Forelimb muscle (tissue), 1 donor: ENCODE measurements around the gene PTPRB. TPM values are rescaled to one million over a fixed set of nuclear protein-coding genes. Genes with fewer than 3 reads are reported as not detected.
"Not testable (repeated sequence)": the region's sequence is repeated elsewhere in the genome, so short reads cannot be mapped to it uniquely, and the experiment has no call there.

ENCODE experiments used
- DNase-seq: peaks from one replicate; pipeline ENCODE4 v3.0.0-alpha.2; 2013; ENCODE audit warnings: low read depth
- polyA plus RNA-seq: library from polyadenylated mRNA; unstranded; fragments of 120-200 nt; gene quantifications from one replicate; pipeline ENCODE4 v1.2.1, GENCODE V29; 2013; ENCODE audit not compliant: insufficient read length

The PTPRB gene
- polyA plus RNA-seq, 1 donor, result 12.7 TPM

DNA sequence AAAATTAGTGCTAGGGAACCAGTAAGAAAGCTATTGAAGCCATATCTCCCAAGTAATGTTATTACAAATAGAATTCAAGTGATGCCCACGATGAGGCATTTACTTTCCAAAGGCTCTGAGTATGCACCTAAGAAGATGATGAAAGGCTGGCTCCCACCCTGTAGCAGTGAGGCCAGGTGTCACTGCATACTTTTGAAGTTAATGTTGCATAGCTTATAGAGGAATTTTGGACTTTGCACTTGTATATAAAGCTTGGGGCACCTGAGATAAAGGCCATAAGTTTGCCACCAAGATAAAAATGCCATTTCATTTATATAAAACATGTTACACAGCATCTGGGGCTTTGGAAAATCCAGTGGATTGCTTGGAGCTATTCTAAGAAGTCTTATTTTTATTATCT is 96.2 kb downstream of the PTPRB start:
- DNase-seq, result no peak

DNA sequence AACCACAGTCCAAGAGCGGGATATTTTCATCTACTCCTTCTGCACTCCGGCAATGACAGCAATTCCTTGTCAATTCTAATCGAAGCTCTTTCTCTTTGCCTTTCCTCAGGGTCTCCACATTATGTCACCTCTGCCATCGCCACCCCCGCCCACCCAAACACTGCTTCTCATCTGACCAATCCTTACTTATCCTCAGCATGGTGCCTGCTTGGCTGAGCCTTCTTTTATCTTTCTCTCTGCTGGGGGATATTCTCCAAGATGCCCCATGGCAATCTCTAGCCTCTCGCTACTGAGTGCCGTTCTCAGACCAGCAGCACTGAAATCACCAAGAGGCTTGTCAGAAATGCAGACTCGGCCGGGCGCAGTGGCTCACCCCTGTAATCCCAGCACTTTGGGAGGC is 100.6 kb downstream of the PTPRB start:
- no peak for DNase-seq

DNA sequence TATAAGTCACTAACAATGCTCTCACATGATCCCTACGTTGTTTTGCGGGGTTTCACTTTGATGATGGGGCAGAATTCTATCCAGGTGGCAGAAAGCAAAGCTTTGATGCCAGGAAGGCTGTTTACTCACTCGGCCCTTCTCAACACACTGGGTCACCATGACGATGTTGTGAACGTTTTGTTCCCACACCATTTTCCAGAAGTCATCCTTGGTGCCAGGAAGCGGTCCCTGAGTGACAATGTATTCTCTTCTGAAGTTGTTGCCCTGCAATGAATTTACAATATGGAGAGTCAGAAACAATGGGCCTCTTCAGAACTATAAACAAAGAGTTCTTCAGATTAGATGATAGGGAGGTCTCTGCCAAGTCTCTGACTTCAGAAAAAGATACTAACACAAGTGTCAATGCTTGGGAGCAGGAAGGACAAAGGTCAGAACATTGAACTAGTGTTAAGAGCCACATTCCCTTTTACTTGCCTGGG is 101.3 kb downstream of the PTPRB start:
- no peak for DNase-seq

DNA sequence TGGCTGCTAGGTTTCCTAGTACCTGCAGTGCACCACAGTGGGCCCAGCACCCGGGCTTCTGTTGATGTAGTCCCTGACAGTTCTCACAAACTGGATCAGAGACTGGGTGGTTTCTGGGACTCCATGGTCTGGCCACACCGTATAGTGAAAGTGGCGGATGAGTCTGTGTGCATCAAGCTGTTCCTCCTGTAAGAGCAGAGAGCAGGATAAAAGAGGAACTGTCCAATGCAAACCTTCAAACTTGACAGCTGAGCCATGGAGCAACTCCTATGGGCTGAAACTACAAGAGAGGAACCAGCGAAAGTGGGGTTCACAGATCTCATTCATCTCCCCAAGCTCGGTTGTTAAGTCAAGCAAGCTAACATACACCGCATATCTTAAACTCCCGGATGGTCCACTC is 102.8 kb downstream of the PTPRB start:
- no peak for DNase-seq

DNA sequence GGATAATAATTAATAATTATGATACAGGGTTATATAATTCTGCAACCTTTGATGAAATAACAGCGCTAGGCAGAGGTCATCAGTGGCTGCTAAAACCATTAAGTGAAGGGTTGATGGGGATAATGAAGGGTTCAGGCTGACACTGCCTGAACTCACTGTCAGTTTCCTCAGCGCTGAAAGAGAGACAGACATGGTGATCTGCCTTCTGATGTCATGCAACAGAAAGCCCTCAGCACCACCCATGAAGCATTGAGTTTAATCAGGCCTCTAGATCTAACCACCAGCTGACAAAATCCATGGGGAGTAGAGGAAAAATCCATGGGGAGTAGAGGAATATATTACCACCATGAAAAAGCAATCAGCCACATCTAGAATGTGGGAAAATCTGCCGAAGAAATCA is 107.6 kb downstream of the PTPRB start:
- no peak for DNase-seq

DNA sequence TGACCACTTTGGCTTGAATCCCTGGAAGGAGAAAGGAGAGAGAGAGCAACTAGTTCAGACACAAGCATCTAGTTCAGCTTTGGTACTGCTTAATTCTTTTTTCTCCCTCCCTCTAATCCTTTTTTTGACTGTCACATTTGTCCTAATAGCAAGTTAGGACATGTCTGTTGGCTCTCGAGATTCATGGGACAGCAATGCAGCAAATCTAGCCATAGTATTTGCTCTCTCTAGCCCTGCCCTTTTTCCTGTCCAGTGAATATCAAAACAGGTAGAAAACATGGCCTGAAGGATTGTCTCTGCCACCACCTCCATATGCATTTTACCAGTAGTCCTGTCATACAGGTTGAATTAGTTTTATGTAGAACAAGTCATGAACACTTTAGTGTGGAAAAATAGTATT is 116.4 kb downstream of the PTPRB start:
- DNase-seq, result no peak

DNA sequence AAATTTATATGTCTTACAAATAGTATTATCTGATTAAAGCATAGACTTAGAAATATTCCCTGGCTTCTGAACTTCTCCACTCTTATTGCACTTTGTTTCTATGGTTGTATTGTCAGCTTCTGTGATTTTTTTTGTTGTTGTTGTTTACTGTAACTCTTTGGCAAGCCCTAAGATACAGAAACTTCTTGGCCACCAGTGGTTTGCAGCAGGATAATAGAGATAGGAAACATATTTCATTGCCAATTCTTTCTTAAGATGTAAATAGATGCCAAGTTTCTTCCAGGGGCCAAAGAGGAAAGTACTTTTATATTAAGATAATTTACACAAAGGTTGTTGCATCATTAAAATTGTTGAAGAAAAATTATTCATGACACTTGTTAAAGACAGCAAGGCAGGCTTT is 123.8 kb downstream of the PTPRB start:
- no peak for DNase-seq

DNA sequence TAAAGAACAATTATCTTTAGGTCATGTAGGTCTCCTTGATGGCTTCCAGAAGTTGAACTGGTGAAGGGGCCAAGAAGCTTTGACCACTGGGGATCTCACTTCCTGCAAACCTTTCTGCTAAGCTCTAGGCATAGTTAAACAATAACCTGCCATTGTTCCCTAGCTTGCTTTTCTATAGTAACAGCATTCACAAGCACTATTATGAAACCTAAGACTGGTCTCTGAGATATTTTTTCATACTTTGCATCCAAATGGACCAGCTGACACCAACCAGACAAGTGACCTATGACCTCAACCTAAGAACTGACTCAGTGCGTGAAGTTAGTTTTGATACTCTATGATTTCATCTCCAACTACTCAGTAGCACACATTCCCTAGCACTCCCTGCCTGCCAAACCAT is 129.1 kb downstream of the PTPRB start:
- no peak for DNase-seq

DNA sequence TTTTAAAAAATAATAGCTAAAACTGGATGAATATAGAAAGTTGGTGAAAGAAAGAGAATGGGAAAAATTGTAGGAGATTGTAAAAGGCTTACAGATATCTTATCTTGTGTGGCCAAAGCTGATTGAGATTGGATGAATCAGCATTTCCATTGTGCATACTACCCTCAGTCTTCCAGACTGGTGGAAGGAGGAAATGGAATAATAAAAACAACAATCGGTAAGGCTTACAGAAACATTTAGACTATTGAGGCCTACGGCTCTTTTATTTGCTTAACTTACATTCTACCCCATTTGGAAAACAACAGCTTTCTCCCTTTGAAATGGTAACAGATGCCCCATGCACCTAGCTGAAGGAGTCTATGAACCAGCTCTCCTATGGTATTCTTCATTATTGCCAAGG is 129.8 kb downstream of the PTPRB start:
- DNase-seq, result no peak

DNA sequence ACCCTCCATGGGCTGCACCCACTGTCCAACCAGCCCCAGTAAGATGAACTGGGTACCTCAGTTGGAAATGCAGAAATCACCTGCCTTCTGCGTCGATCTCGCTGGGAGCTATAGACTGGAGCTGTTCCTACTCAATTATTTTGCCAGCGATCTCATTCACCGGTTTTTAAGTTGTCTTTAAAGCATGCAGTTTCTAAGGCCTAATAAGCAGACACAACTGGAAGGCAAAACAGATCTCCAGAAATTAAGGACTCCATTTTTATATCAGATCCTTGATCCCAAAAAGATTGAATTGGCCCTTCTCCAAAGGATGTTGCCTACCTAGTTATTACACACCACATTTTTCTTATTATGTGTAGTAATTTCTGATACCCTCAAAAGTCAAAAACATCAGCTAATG is 139.7 kb downstream of the PTPRB start:
- DNase-seq, result no peak

DNA sequence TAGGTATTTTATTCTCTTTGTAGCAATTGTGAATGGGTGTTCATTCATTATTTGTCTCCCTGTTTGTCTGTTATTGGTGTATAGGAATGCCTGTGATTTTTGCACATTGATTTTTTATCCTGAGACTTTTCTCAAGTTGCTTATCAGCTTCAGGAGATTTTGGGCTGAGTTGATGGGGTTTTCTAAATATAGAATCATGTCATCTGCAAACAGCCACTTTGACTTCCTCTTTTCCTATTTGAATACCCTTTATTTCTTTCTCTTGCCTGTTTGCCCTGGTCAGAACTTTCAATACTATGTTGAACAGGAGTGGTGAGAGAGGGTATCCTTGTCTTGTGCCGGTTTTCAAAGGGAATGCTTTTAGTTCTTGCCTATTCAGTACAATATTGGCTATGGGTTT is 144.3 kb downstream of the PTPRB start:
- DNase-seq, result not testable (repeated sequence)

DNA sequence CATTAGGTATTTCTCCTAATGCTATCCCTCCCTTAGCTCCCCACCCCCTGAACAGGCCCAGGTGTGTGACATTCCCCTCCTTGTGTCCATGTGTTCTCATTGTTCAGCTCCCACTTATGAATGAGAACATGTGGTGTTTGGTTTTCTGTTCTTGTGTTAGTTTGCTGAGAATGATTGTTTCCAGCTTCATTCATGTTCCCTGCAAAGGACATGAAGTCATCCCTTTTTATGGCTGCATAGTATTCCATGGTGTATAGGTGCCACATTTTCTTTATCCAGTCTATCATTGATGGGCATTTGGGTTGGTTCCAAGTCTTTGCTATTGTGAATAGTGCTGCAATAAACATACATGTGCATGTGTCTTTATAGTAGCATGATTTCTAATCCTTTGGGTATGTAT is 146.3 kb downstream of the PTPRB start:
- not testable (repeated sequence) for DNase-seq

DNA sequence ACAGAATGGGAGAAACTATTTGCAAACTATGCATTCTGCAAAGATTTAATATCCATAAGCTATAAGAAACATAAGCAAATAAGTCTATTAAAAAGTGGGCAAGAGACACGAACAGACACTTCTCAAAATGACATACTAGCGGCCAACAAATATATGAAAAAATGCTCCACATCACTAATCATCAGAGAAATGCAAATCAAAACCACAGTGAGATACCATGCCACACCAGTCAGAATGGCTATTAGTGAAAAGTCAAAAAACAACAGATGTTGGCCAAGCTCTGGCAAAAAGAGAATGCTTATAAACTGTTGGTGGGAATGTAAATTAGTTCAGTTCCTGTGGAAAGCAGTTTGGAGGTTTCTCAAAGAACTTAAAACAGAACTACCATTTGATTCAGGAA is 149.8 kb downstream of the PTPRB start:
- DNase-seq, result no peak

DNA sequence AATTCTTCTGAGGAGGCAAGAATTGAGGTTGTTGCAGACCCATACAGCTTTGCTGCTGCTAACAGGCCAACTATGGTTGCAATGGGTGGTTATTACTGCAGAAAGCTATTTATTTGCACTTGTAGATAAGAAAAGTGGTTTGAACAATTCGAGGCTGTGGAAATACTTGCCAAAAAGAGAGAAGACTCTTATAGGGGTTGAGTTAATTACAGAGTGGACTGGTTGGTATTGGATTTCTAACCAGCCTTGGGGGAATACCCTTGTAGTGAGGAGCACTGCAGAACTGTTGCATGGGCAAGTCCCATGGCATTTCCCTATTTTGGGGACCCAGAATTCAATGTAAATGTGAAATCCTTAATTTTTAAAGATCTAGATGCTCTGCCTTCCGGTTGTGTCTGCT is 150.6 kb downstream of the PTPRB start:
- DNase-seq, result no peak

DNA sequence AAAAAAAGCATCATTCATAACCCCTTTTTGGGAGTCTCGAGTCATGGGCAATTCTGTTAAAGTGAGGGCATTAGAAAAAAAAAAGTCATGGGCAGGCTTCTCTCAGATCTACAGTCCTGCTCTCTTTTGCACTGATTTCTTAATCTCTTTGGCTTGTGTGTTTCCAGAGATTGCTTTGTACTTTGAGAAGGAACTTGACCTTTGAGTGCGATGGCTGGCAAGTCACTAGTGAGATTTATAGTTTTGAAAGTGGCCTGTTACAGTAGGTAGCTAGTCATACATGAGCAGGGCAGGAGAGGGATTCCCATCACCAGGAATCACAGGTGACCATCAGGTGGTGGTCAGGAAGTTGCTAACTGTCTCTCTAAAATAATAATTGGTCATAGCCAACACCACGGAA is 151.5 kb downstream of the PTPRB start:
- DNase-seq, result no peak

DNA sequence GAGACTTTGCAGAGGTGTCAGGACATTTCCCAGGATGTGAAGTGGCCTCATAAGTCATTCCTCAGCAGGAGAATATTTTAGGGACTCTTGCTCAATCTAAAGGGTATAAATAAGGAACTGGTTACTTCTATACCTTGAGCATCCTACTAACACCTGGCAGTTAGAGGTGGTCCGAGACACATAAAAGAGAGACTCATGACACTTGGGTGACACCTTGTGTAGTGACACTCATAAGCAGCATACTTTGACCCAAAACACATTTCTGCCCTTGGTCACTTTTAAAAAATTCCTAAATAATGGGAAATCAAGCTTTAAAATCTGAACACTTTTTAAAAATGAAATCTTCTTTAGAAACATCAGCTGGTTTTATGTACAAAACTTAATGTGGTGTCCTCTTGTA is 152.8 kb downstream of the PTPRB start:
- DNase-seq, result no peak

DNA sequence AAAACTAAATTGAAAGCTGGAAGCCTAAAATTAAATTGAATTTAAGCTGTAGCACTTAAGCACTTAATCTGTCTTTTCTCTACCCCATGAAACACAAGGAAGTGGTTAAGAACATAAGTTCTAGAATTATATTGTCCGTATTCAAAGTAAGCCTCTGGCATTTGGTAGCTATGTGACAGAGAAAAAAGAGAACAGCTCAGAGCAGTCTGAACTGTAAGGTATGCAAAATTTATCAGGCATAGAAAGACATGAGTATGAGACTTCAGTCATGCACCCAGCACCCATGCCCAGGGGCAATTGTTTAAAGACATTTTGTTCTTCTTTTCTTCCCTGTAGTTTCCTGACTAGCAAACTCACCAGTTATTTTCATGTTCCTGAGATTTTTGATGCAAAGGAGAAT is 154.5 kb downstream of the PTPRB start:
- DNase-seq, result no peak

DNA sequence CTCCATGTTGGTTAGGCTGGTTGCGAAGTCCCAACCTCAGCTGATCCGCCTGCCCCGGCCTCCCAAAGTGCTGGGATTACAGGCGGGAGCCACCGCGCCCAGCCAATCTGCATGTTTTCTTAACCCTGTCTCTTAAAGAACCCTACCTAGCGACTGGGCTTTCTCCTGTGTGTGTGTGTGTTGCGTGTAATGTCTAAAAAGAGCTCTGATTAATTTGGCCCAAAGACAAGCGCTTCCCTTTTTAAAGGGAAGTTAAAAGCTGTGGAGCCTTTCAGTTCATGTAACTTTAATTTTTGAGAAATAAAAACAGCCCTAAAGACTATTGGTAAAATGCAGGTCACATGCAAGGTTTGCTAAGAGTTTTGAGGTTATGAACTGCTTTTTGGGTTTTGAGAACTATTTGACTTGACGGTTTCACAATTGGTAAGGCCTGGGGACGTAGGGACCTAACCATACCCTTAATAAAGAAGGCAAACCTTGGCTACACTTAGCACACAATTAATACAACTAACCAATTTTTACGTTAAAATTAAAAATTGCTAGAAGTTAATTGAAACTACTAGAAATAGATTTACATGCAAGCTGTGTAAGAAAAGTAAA is 167.9 kb downstream of the PTPRB start:
- DNase-seq, result no peak

DNA sequence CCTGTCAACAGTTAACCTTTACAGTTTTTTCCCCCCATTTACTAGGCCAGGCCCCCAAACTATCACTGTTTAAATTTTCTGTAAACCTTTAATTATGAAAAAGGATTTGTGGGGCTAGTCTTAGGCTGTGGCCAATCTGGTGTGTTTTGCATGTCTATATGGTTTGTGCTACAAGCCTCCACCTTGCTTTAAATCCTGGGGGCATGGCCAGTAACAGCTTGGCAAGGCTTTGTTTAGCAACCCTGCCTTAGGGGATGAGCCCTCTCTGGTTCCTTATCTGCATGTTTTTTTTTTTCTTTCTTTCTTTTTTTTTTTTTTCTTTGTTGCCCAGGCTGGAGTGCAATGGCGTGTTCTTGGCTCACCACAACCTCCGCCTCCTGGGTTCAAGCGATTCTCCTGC is 168.5 kb downstream of the PTPRB start:
- no peak for DNase-seq

DNA sequence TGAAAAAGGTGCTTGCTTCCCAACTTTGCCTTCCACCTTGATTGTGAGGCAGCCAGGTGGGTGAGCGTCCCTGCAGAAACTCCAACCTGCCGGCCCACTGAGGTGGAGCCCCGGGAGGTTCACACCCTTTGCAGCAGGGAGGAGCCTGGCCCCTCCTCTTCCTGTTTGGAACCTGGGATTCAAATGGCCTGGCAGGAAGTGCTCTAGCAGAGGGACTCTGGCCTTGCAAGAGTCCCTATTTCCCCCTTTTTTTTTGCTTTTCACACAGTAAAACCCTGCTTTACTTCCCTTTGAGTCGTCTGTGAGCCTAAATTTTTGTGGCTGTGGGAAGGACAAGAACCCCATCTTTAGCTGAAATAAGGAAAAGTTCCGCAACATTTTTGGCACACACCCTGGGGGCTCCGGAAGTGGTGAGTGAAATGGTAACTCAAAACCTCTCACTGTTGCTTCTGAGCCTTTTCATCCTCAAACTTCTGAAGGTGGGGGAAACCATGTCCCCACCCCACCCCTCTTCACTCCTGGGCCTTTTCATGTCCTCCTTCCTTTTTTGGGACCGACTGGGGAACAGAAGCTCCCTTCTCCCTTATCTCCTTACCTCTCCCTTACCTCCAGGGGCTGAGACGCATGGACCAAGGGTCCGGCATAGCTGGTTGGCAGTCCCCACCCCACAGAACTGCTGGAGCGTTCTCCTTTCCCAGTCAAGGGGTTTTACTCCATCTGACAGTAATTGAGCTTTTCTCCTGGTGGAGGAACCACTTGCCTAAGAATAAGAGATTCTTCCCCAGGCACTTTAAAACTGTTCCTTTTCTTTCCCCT is 169.1 kb downstream of the PTPRB start:
- no peak for DNase-seq

DNA sequence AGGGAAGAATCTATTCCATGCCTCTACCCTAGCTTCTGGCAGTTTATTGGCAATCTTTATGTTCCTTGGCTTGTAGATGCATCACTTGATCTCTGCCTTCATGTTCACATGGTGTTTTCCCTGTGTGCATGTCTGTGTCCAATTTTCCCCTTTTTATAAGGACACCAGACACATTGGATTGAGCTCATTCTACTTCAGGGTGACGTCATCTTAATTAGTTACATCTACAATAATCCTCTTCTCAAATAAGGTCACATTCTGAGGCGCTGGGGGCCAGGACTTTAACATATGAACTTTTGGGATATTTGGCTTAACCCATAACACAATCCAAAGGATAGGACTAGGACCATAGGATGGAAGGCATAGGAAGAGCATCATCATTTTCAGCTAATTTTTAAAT is 169.8 kb downstream of the PTPRB start:
- DNase-seq, result no peak

DNA sequence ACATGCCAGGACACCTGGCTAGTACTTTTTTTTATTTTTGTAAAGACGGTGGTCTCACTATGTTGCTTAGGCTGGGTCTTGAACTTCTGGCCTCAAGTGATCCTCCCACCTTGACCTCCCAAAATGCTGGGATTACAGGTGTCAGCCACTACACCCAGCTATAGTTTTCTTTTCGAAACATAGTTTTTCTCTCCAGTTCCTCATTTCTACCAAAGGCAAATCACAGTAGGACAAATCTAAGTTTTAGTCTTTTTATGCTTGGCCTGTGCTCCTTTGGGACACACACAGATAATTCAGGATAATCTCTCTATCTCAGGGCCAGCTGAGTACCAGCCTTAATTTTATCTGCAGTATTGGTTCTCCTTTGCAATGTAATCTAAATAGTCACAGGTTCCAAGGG is 170.5 kb downstream of the PTPRB start:
- DNase-seq, result no peak
